BJ (cell line): ENCODE results near the gene CMTM8. TPM values are rescaled to one million over a fixed set of nuclear protein-coding genes. Genes with fewer than 3 reads are reported as not detected.

ENCODE experiments used
- CTCF ChIA-PET: fragments of 350-600 bp; formaldehyde crosslinking; extraction: SDS; loops from one replicate; lab custom pipeline; 2021; ENCODE audit warnings: antibody characterized with exemption, inconsistent platforms; lab: Yijun Ruan, JAX
- POLR2A ChIA-PET: fragments of 300-600 bp; sonication (Branson Sonifier 250); formaldehyde crosslinking; extraction: SDS; loops from one replicate; lab custom pipeline; 2021; ENCODE audit warnings: antibody characterized with exemption; lab: Charles Lee
- DNase-seq: peaks from one replicate; pipeline ENCODE4 v3.0.0-alpha.2; 2011; ENCODE audit warnings: low read depth
- H3K27me3 ChIP-seq: 2 replicates; pipeline ENCODE4 v1.6.0; 2011; ENCODE audit warnings: low read length; ENCODE audit not compliant: control insufficient read depth, insufficient read depth
- H3K36me3 ChIP-seq: 2 replicates; pipeline ENCODE4 v1.5.1; 2011; ENCODE audit warnings: low read length; ENCODE audit not compliant: control insufficient read depth, insufficient read depth
- H3K4me3 ChIP-seq: 2 replicates; pipeline ENCODE4 v1.5.1; 2011; ENCODE audit warnings: low read depth, mild to moderate bottlenecking, control low read depth, low read length
- polyA plus RNA-seq: library from polyadenylated mRNA; depleted of rRNA; stranded (reverse); fragments of >200 nt; gene quantifications from 2 replicates; pipeline ENCODE4 v1.2.3, GENCODE V29; 2011
- TF ChIP-seq, protein P1 (sequence below): IDR thresholded peaks from 2 replicates; pipeline ENCODE4 v1.5.1; 2011; ENCODE audit warnings: low read depth, mild to moderate bottlenecking, control low read depth, inconsistent platforms, low read length, moderate library complexity; ENCODE audit not compliant: insufficient read depth

Gene CMTM8
- polyA plus RNA-seq, 1 experiment: 0.39 TPM

DNA sequence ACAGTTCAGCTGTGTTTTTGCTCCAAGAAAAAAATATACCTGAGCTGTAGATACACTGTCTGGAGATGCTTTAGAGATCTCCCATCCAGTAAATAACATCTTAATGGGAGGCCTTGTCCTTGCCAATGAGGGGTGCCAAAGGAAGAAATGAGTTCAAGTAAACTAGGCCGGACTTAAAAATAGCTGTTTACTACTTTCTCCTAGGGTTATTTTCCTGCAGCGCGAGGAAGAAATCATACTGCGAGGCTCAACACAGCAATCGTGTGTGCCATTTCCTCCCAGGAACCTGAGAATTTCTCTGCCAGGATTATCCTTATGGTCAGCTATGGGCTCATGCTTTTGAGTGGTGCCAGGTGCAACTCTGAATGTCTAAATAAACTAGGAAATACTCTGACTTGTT, 71.9 kb downstream of the CMTM8 start:
- DNase-seq: no peak
- no peak overlapping the region for H3K4me3 ChIP-seq
- ChIA-PET CTCF (interaction anchor here (1.2 kb wide), 1 partner anchor 14 kb away, joined by 5 read pairs; no protein-coding TSS in a partner anchor), POLR2A (no interaction called here)
- H3K27me3 ChIP-seq: no peaks in the 10 kb centered on the region
- TF ChIP-seq, protein P1, sequence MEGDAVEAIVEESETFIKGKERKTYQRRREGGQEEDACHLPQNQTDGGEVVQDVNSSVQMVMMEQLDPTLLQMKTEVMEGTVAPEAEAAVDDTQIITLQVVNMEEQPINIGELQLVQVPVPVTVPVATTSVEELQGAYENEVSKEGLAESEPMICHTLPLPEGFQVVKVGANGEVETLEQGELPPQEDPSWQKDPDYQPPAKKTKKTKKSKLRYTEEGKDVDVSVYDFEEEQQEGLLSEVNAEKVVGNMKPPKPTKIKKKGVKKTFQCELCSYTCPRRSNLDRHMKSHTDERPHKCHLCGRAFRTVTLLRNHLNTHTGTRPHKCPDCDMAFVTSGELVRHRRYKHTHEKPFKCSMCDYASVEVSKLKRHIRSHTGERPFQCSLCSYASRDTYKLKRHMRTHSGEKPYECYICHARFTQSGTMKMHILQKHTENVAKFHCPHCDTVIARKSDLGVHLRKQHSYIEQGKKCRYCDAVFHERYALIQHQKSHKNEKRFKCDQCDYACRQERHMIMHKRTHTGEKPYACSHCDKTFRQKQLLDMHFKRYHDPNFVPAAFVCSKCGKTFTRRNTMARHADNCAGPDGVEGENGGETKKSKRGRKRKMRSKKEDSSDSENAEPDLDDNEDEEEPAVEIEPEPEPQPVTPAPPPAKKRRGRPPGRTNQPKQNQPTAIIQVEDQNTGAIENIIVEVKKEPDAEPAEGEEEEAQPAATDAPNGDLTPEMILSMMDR: no peak
- no peaks in the 10 kb centered on the region for H3K36me3 ChIP-seq

DNA sequence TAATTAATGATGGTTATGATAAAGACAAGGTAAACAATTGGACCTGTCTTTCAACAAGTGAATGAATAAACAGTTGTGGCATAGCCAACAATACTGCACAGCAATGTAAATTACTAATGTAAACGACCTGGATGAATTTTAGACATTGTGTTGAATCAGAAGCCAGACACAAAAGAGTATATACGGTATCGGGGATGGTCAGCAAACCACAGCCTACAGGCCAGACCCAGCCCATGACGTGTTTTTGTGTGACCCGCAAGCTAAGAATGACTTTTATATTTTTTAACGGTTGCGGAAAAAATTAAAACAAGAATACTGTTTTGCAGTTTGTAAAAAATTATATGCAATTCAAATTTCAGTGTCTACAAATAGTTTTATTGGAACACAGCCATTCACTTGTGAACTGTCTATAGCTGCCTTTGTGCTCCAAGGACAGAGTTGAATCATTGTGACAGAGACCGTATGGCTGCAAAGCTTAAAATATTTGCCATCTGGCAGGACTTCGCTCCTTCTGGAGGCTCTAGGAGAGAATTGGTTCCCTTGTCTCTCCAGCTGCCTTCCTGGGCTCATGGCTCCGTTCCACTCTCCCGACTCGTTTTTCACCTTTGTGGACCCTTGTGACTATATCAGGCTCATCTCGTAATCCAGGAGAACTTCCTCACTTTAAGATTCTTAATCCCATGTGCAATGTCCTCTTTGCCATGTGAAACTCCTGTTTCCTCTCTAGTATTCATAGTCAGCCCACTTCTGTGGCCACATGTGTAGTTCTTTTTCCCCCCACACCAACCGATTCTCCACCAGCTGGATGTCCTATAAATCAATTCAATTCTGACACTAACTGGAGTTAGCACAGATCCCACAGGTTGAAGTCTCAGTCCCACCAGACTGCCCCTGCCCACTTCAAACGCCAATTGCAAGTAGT, 72.7 kb downstream of the CMTM8 start:
- CTCF ChIA-PET: interaction anchor here (0.8 to 2.3 kb wide), 4 partner anchors 13 to 15 kb away, joined by 3 to 7 read pairs (median 5); no protein-coding TSS in a partner anchor
- Histone ChIP-seq H3K27me3 (no peaks in the 10 kb centered on the region), H3K4me3 (no peak overlapping the region), H3K36me3 (no peaks in the 10 kb centered on the region)
- TF ChIP-seq, protein P1: no peak
- DNase-seq: no peak
- POLR2A ChIA-PET: no interaction called here

DNA sequence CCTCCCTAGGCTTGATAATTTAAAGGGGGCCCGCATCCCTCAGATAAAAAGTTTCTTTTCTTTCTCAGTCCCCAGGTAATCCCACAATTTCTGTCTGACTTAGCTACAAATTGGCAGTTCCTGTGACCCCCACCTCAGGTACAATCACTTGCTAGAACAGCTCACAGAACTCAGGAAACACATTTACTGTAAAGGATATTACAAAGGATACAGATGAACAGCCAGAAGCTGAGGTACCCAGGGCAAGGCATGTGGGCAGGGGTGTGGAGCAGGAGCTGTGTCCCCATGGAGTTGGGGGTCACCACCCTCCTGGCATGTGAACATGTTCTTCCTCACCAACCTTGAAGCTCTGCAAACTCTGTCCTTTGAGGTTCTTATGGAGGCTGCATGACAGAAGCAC, 73.8 kb downstream of the CMTM8 start:
- no peak overlapping the region for H3K4me3 ChIP-seq
- H3K27me3 ChIP-seq: no peaks in the 10 kb centered on the region
- H3K36me3 ChIP-seq: no peaks in the 10 kb centered on the region
- ChIA-PET POLR2A (no interaction called here), CTCF (interaction anchor here (0.8 to 2.3 kb wide), 3 partner anchors 13 to 16 kb away, joined by 3 to 7 read pairs (median 5); no protein-coding TSS in a partner anchor)
- DNase-seq: no peak
- TF ChIP-seq, protein P1: no peak

DNA sequence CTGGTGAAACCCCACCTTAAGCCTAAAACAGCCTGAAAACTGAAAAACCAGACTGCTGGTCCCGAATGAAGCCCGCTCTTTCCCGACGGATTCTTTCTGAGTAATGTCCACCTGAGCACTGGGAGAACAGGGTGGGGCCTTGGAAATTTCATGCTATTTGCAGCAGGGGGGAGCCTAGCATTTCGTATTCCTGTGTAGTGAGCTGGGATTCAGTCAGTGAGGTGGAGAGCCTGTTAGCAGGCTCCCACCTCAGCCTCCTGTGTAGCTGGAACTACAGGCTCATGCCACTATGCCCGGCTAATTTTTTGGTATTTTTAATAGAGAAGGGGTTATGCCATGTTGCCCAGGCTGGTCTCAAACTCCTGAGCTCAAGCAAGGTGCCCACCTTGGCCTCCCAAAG, 74.7 kb downstream of the CMTM8 start:
- TF ChIP-seq, protein P1: no peak
- no peak for DNase-seq
- CTCF ChIA-PET: interaction anchor here (1.2 to 2.3 kb wide), 2 partner anchors 10 to 17 kb away, joined by 7 read pairs; no protein-coding TSS in a partner anchor

DNA sequence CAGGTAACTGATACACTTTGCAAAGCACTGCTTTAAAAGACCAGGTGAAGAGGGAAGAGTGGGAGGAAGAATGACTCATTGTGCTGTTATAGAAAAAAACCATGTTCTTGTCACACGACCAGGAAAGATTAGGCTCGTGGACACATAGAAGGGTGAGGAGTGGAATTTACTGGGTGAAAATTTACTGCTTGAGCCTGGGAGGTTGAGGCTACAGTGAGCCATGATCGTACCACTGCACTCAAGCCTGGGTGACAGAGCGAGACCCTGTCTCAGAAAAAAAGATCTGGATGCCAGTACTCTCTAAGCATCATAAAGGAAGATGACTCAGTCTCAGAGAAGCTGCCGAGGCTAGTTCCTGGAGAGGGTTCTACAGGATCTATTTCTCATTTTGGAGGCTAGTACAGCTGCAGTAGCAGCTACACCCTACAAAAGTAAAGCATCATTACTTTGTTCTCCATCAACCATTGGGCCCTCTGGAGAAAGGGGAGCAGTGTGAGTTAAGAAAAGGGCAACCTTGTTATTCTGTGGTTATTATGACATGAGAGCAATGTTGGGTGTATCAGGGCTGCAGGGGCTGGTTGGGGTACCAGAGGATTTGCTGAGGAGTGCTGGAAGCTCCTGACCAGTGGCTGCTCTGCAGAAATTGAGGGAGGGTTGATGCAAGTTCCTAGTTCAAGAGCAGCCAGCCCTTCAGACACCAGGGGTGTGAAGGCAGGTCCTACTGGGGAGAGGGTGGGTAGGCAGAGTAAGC, 75.4 kb downstream of the CMTM8 start:
- CTCF ChIA-PET: interaction anchor here (1.0 to 1.2 kb wide), 2 partner anchors 9 to 18 kb away, joined by 3 to 7 read pairs; no protein-coding TSS in a partner anchor
- TF ChIP-seq, protein P1: no peak
- POLR2A ChIA-PET: no interaction called here
- Histone ChIP-seq H3K27me3 (no peaks in the 10 kb centered on the region), H3K36me3 (no peaks in the 10 kb centered on the region), H3K4me3 (no peak overlapping the region)
- no peak for DNase-seq

More for the DNA sequence above, 74.7 kb downstream of the CMTM8 start:
- Histone ChIP-seq H3K4me3 (no peak overlapping the region), H3K36me3 (no peaks in the 10 kb centered on the region), H3K27me3 (no peaks in the 10 kb centered on the region)
- POLR2A ChIA-PET: no interaction called here
